Measurements from ENCODE around the gene MAP4K4. TPM values are rescaled to one million over a fixed set of nuclear protein-coding genes. Genes with fewer than 3 reads are reported as not detected.
A peak's percentile ranks its signal among the peaks of the same experiment; 100 is the strongest.

The MAP4K4 gene
- polyA plus RNA-seq, 3 donors, result 5.3 to 66.9 (median 8.7) TPM

DNA sequence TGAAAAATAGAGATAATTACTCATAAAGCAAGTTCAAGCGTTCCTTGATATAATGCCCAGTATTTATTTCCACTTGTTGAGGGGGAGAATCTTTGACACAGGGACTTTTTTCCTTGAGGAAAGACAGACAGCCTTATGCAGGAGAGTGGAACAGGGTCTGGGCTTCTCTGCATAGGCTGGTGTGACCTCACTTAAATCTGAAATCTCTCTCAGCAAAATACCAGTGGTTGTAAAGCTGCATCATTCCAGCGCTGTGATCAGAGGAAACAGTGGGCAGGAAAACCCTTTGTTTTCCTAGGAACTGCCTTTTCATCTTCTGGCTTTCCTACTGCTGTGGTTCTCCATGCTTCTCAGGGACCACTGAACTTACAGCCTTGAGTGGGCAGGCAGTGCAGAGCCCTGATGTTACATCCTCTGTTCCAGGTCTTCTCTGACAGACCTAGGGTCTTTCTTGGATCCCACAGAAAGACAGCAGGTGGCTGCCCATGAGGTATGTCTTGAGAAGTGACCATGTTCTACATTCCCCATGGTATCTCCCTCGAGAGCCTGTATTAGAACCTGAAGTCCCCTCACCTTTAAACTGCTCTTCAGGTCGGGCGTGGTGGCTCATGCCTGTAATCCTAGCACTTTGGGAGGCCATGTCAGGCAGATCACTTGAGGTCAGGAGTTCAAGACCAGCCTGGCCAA is 17.6 kb upstream of the MAP4K4 start:
- H3K27ac Mint-ChIP-seq, result no peak overlapping the region

DNA sequence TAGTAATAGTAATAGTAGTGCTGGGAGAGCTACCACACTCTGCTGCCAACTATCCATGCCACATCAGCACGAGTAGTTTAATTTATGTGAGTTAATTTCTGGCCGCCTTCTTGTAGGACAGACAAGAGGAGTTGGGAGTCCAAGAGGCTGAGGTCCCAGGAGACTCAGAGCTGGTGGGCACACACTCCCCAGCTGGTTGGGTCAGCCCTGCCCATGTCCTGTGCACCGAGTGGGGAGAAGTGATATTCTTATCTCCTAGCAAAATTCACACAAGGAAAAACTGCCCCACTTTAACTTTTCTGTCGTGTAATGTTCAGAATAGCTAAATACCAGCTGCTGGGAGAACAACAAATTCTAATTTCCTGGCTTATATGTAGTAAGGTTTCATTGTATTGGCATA is 15.2 kb upstream of the MAP4K4 start:
- TF ChIP-seq, protein P1, sequence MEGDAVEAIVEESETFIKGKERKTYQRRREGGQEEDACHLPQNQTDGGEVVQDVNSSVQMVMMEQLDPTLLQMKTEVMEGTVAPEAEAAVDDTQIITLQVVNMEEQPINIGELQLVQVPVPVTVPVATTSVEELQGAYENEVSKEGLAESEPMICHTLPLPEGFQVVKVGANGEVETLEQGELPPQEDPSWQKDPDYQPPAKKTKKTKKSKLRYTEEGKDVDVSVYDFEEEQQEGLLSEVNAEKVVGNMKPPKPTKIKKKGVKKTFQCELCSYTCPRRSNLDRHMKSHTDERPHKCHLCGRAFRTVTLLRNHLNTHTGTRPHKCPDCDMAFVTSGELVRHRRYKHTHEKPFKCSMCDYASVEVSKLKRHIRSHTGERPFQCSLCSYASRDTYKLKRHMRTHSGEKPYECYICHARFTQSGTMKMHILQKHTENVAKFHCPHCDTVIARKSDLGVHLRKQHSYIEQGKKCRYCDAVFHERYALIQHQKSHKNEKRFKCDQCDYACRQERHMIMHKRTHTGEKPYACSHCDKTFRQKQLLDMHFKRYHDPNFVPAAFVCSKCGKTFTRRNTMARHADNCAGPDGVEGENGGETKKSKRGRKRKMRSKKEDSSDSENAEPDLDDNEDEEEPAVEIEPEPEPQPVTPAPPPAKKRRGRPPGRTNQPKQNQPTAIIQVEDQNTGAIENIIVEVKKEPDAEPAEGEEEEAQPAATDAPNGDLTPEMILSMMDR (IDR thresholded peaks at IDR 0.05), result no peak
- H3K4me2 ChIP-seq (replicated peaks; ENCODE audit: extremely low read depth, low read length, poor library complexity, severe bottlenecking), result no peak overlapping the region
- no peaks in the 10 kb centered on the region for H3K4me1 ChIP-seq (ENCODE audit: control insufficient read depth in 1 of 2, insufficient read depth in 2 of 2, low read length in 2 of 2)
- no peak overlapping the region for H2AFZ ChIP-seq (ENCODE audit: insufficient read depth, low read depth, low read length, poor library complexity, severe bottlenecking)
- no peak for DNase-seq
- Mint-ChIP-seq H3K9me3 (peaks cover 0 to 3% (median 0%) of the 10 kb centered on the region in 7 donors), H3K4me3 (no peak overlapping the region), H3K4me1 (no peaks in the 10 kb centered on the region), H3K27me3 (ENCODE audit: low read depth in 3 of 3) (peaks cover 1 to 6% (median 6%) of the 10 kb centered on the region in 3 donors), H3K27ac (peak overlapping the region in 1 of 7 donors; percentile 60), H3K36me3 (no peaks in the 10 kb centered on the region)
- no peaks in the 10 kb centered on the region for H4K20me1 ChIP-seq (ENCODE audit: insufficient read depth, low read length)
- H3K27ac ChIP-seq (ENCODE audit: low read depth in 1 of 2, low read length in 2 of 2), result no peak overlapping the region
- no peak overlapping the region for H3K4me3 ChIP-seq (replicated peaks in 1 of 3; ENCODE audit: low read depth in 2 of 3, low read length in 3 of 3)
- no peaks in the 10 kb centered on the region for H3K36me3 ChIP-seq (replicated peaks in 1 of 2; ENCODE audit: control insufficient read depth in 1 of 2, insufficient read depth in 2 of 2, low read length in 2 of 2)
- no peaks in the 10 kb centered on the region for H3K27me3 ChIP-seq (ENCODE audit: control insufficient read depth in 2 of 2, insufficient read depth in 2 of 2, low read length in 2 of 2)
- no peak overlapping the region for H3K9ac ChIP-seq (ENCODE audit: insufficient read depth, low read length, poor library complexity, severe bottlenecking)
- no CpG with 5 or more reads among the region's 4 CpGs for WGBS (ENCODE audit: insufficient coverage)
- intact Hi-C loops (cut with micrococcal nuclease), result no loop called here
- no peaks in the 10 kb centered on the region for H3K79me2 ChIP-seq (ENCODE audit: insufficient read depth, low read length)
- no peaks in the 10 kb centered on the region for H3K9me3 ChIP-seq (replicated peaks in 1 of 2; ENCODE audit: control insufficient read depth in 1 of 2, insufficient read depth in 1 of 2, low read length in 2 of 2)

More for the DNA sequence above, 17.6 kb upstream of the MAP4K4 start:
- Histone ChIP-seq H3K4me3 (replicated peaks in 1 of 3; ENCODE audit: low read depth in 2 of 3, low read length in 3 of 3) (no peak overlapping the region), H3K9ac (ENCODE audit: insufficient read depth, low read length, poor library complexity, severe bottlenecking) (no peak overlapping the region), H2AFZ (ENCODE audit: insufficient read depth, low read depth, low read length, poor library complexity, severe bottlenecking) (no peak overlapping the region), H3K27ac (ENCODE audit: low read depth in 1 of 2, low read length in 2 of 2) (no peak overlapping the region), H3K36me3 (replicated peaks in 1 of 2; ENCODE audit: control insufficient read depth in 1 of 2, insufficient read depth in 2 of 2, low read length in 2 of 2) (no peaks in the 10 kb centered on the region), H3K9me3 (replicated peaks in 1 of 2; ENCODE audit: control insufficient read depth in 1 of 2, insufficient read depth in 1 of 2, low read length in 2 of 2) (no peaks in the 10 kb centered on the region), H3K4me2 (replicated peaks; ENCODE audit: extremely low read depth, low read length, poor library complexity, severe bottlenecking) (no peak overlapping the region), H3K27me3 (ENCODE audit: control insufficient read depth in 2 of 2, insufficient read depth in 2 of 2, low read length in 2 of 2) (no peaks in the 10 kb centered on the region), H3K79me2 (ENCODE audit: insufficient read depth, low read length) (no peaks in the 10 kb centered on the region), H3K4me1 (ENCODE audit: control insufficient read depth in 1 of 2, insufficient read depth in 2 of 2, low read length in 2 of 2) (no peaks in the 10 kb centered on the region), H4K20me1 (ENCODE audit: insufficient read depth, low read length) (no peaks in the 10 kb centered on the region)
- H3K36me3 Mint-ChIP-seq, result no peaks in the 10 kb centered on the region
- 94% methylated on average over 4 of the region's 5 CpGs for WGBS (ENCODE audit: insufficient coverage)
- DNase-seq, result no peak
- no peaks in the 10 kb centered on the region for H3K4me1 Mint-ChIP-seq
- H3K9me3 Mint-ChIP-seq, result peaks cover 0 to 3% (median 0%) of the 10 kb centered on the region in 7 donors
- TF ChIP-seq, protein P1 (IDR thresholded peaks at IDR 0.05), result no peak
- intact Hi-C loops (cut with micrococcal nuclease), result no loop called here
- H3K4me3 Mint-ChIP-seq, result no peak overlapping the region
- peaks cover 1 to 6% (median 5%) of the 10 kb centered on the region in 3 donors for H3K27me3 Mint-ChIP-seq (ENCODE audit: low read depth in 3 of 3)
